CD4-positive, CD25-positive, alpha-beta regulatory T cell (primary cell): ENCODE results near the gene GPR176. TPM values are rescaled to one million over a fixed set of nuclear protein-coding genes. Genes with fewer than 3 reads are reported as not detected.

Source experiments
- ATAC-seq, 2 donors: fragments of 150-1000 bp; cut with Tn5 transposase; one replicate each; pipeline ENCODE4 v1.10.0; 2021; ENCODE audit warnings: low read depth in 2 of 2, moderate number of reproducible peaks in 2 of 2, moderate library complexity in 1 of 2
- DNase-seq, 3 donors: peaks; one replicate each; pipeline versions ENCODE4 v3.0.0 to v3.0.0-alpha.2; 2012 to 2022; ENCODE audit warnings: mixed read lengths in 1 of 3
- H3K27ac ChIP-seq: one replicate; pipeline ENCODE4 v1.7.0; 2013; ENCODE audit warnings: mild to moderate bottlenecking, low read length; ENCODE audit not compliant: insufficient read depth, poor library complexity, severe bottlenecking
- H3K27me3 ChIP-seq: one replicate; pipeline ENCODE4 v1.7.0; 2013; ENCODE audit warnings: low read length; ENCODE audit not compliant: control insufficient read depth, insufficient read depth
- H3K36me3 ChIP-seq: one replicate; pipeline ENCODE4 v1.7.0; 2013; ENCODE audit warnings: mild to moderate bottlenecking, low read length, moderate library complexity; ENCODE audit not compliant: control insufficient read depth, insufficient read depth
- H3K4me1 ChIP-seq: 2 replicates; pipeline ENCODE4 v1.7.0; 2013; ENCODE audit warnings: mild to moderate bottlenecking, low read length; ENCODE audit not compliant: insufficient read depth, control insufficient read depth, poor library complexity, severe bottlenecking
- H3K4me3 ChIP-seq: one replicate; pipeline ENCODE4 v1.7.0; 2013; ENCODE audit warnings: low read depth, mild to moderate bottlenecking, low read length, moderate library complexity
- H3K9me3 ChIP-seq, 2 experiments: 1 replicate in 1 of 2; 2 replicates in 1 of 2; pipeline ENCODE4 v1.7.0; 2013; ENCODE audit warnings: low read length in 2 of 2, mild to moderate bottlenecking in 1 of 2, moderate library complexity in 1 of 2; ENCODE audit not compliant: control insufficient read depth in 2 of 2
- H3K27ac Mint-ChIP-seq, 3 donors: one replicate each; pipeline ENCODE4 v1.8.0; 2020 to 2022; ENCODE audit warnings: mild to moderate bottlenecking in 3 of 3, mixed read lengths in 3 of 3, moderate library complexity in 2 of 3
- H3K27me3 Mint-ChIP-seq: one replicate; pipeline ENCODE4 v1.8.0; 2022; ENCODE audit warnings: mild to moderate bottlenecking, mixed read lengths
- H3K36me3 Mint-ChIP-seq: one replicate; pipeline ENCODE4 v1.8.0; 2020; ENCODE audit warnings: mixed read lengths
- H3K4me1 Mint-ChIP-seq, 4 donors: one replicate each; pipeline ENCODE4 v1.8.0; 2020 to 2022; ENCODE audit warnings: mixed read lengths in 4 of 4, mild to moderate bottlenecking in 1 of 4
- H3K4me3 Mint-ChIP-seq, 4 donors: one replicate each; pipeline ENCODE4 v1.8.0; 2020 to 2022; ENCODE audit warnings: mild to moderate bottlenecking in 4 of 4, mixed read lengths in 4 of 4, moderate library complexity in 3 of 4
- H3K9me3 Mint-ChIP-seq, 7 donors: one replicate each; pipeline ENCODE4 v1.8.0; 2020 to 2022; ENCODE audit warnings: mixed read lengths in 7 of 7, mild to moderate bottlenecking in 3 of 7, moderate library complexity in 2 of 7
- polyA plus RNA-seq, 4 donors: library from polyadenylated mRNA; unstranded; fragments of 300-500 nt; fragmentation: Illumina TruSeq; gene quantifications; one replicate each; pipeline ENCODE4 v1.2.3, GENCODE V29; 2021
- total RNA-seq: library from RNA; stranded (reverse); gene quantifications from one replicate; pipeline ENCODE4 v1.2.3, GENCODE V29; 2022

GPR176 gene
- total and polyA plus RNA-seq, 5 donors from 2014 or later, result not detected

DNA sequence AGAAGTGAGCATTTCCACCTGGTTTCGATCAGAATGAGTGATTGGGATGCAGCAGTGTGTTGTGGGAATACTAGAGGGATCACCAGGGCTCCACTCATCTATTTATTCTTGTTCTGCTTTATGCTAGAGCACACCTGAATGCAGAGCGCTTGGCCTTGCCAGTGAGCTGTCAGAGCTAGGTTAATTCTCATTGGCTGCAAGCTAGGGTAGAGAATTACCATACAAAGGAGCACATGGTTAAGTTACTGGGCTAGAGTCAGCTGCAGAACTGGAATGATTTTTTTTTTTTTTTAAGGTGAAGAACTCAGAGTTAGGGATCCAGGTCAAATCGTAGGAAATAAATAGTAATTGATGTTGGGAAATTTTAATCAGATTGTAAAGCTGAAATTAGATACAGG, 22.7 kb upstream of the GPR176 start:
- H3K4me3 ChIP-seq, result no peak overlapping the region
- DNase-seq, result no peak
- H3K36me3 ChIP-seq, result peaks cover 34% of the 10 kb centered on the region
- H3K4me3 Mint-ChIP-seq, result no peak overlapping the region
- peaks cover 40% of the 10 kb centered on the region for H3K36me3 Mint-ChIP-seq
- no peaks in the 10 kb centered on the region for H3K27me3 Mint-ChIP-seq
- no peak overlapping the region for H3K27ac Mint-ChIP-seq
- no peak for ATAC-seq
- no peaks in the 10 kb centered on the region for H3K4me1 ChIP-seq
- H3K27me3 ChIP-seq, result no peaks in the 10 kb centered on the region
- H3K4me1 Mint-ChIP-seq, result peaks cover 0 to 12% (median 4%) of the 10 kb centered on the region in 4 donors
- H3K27ac ChIP-seq, result no peak overlapping the region
- no peaks in the 10 kb centered on the region for H3K9me3 Mint-ChIP-seq
- H3K9me3 ChIP-seq, result no peaks in the 10 kb centered on the region

DNA sequence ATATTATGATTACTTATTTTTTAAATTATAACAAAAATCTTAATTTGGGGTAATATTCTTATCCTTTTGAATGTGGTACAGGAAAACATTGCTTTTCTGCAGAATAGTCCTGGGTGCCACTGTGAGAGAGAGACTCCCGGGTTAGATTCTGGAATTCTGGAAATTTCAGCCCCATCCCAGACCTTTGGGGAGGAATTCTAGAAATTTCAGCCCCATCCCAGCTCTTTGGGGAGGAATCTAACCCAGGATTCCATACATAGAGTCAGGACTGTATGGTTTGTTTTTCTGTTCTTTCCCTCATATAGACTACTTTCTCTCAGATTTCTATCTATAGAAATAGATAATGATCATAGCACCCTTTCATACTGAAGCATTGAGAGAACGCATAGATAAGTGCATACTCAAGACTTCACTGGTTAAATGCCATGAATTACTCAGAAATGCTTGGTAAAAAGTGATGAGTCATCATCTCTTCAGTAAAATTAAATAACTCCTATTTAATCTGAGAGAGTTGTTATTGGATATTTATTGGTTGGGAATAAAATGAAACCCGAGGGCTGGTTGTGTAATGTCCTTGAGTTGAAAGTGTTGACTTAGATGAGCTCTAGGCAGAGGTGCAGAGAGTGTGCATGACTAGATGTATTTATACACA, 22.2 kb upstream of the GPR176 start:
- Mint-ChIP-seq H3K36me3 (peaks cover 36% of the 10 kb centered on the region), H3K9me3 (no peaks in the 10 kb centered on the region), H3K4me1 (peaks cover 0 to 9% (median 4%) of the 10 kb centered on the region in 4 donors), H3K4me3 (no peak overlapping the region), H3K27me3 (no peaks in the 10 kb centered on the region), H3K27ac (no peak overlapping the region)
- no peak overlapping the region for H3K4me3 ChIP-seq
- no peak overlapping the region for H3K27ac ChIP-seq
- H3K4me1 ChIP-seq, result no peaks in the 10 kb centered on the region
- no peaks in the 10 kb centered on the region for H3K27me3 ChIP-seq
- H3K36me3 ChIP-seq, result peaks cover 30% of the 10 kb centered on the region
- no peak for ATAC-seq
- no peak for DNase-seq
- no peaks in the 10 kb centered on the region for H3K9me3 ChIP-seq

DNA sequence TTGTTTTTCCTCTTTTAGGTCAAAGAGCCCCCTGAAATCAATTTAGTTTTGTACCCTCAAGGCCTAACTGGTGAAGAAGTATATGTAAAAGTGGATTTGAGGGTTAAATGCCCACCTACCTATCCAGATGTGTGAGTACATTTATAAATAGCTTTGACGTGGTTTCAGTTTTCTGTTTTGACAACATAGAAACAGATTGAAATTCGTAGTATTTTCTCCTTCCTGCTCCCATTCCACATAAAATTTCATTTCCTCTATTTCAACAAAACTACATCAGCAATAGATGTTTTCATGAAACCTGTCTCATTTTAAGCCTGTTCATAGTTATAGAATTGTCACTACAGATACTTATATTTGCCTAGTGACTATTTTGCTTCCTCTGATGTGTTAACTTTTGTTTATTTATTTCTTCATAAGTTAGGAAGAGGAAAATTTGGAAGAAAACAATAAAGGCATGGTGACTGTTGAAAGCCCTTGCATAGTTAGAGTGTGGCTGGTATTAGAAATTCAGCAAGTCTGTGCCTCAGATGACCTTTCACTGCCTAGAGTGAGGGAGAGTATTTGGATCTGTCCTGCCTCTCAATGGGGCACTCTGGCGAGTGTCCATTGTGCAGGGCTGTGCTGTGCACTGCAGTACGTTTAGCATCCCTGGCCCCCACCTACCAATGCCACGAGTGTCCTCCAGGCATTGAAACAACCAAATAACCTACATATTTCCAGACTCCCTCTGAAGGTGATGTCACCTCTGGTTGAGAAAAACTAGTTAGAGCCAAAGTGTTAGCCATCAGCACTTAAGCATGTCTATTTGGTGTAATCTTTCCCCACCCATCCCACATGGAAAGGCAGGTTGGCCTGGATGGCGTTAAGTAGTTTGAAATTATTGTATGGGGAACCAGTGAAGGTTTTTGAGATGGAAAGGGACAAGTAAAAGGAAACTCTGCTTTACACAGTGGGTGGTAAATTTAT, 19.7 kb upstream of the GPR176 start:
- no peak overlapping the region for H3K27ac Mint-ChIP-seq
- peaks cover 6 to 28% (median 10%) of the 10 kb centered on the region in 4 donors for H3K4me1 Mint-ChIP-seq
- H3K27ac ChIP-seq, result no peak overlapping the region
- no peaks in the 10 kb centered on the region for H3K9me3 ChIP-seq
- H3K9me3 Mint-ChIP-seq, result no peaks in the 10 kb centered on the region
- ATAC-seq (no peak), DNase-seq (no peak)
- H3K36me3 ChIP-seq, result peaks cover 14% of the 10 kb centered on the region
- peaks cover 7% of the 10 kb centered on the region for H3K4me1 ChIP-seq
- H3K27me3 ChIP-seq, result no peaks in the 10 kb centered on the region
- H3K36me3 Mint-ChIP-seq, result peaks cover 22% of the 10 kb centered on the region
- H3K4me3 ChIP-seq, result no peak overlapping the region
- H3K4me3 Mint-ChIP-seq, result peak overlapping the region in 1 of 4 donors; percentile 4
- no peaks in the 10 kb centered on the region for H3K27me3 Mint-ChIP-seq

DNA sequence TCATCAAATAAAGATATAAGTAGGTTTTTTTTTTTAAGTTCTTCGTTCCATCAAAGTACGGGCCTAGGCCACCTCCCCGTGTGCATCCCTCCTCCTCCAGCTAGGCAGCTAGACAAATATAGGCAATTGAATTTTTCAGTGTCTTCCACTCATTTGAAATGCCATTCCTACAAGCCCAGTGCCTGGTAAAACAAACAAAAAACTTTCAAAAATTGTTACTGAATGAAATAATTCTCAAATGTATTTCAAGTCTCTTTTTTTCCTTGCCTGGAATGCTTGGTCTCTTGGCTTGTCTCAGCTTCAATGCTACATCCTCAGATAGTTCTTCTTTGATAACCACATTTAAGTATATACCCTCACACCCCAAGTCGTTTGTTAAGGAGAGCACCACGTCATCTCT, 17.6 kb upstream of the GPR176 start:
- no peak overlapping the region for H3K4me3 ChIP-seq
- peaks cover 10% of the 10 kb centered on the region for H3K36me3 Mint-ChIP-seq
- peaks cover 6% of the 10 kb centered on the region for H3K36me3 ChIP-seq
- ATAC-seq, result no peak
- H3K9me3 ChIP-seq, result no peaks in the 10 kb centered on the region
- no peaks in the 10 kb centered on the region for H3K27me3 Mint-ChIP-seq
- H3K9me3 Mint-ChIP-seq, result no peaks in the 10 kb centered on the region
- no peaks in the 10 kb centered on the region for H3K27me3 ChIP-seq
- H3K4me1 Mint-ChIP-seq, result peaks cover 6 to 42% (median 19%) of the 10 kb centered on the region in 4 donors
- no peak for DNase-seq
- peaks cover 15% of the 10 kb centered on the region for H3K4me1 ChIP-seq
- H3K27ac ChIP-seq, result no peak overlapping the region
- H3K4me3 Mint-ChIP-seq, result peak overlapping the region in 1 of 4 donors; percentile 29
- peak overlapping the region in 1 of 3 donors; percentile 32 for H3K27ac Mint-ChIP-seq

DNA sequence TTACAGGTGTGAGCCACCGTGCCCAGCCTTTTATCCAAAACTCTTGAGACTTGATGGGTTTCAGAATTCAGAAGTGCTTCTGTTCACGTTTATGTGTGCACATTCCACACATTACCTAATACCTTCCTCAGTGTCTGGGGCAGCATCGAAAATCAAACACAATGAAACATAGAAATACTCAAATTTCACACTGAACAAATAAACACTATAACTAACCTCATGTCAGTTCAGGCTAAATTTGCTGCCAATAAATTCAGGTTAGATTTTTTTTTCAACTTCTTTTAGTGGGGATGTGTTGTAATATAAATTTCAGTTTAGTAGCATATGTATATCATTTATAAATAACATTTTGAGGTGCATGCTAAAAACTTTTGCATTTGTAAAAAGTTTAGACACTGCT, 16.6 kb upstream of the GPR176 start:
- DNase-seq (no peak), ATAC-seq (no peak)
- no peak overlapping the region for H3K27ac ChIP-seq
- peaks cover 7% of the 10 kb centered on the region for H3K36me3 Mint-ChIP-seq
- no peaks in the 10 kb centered on the region for H3K27me3 Mint-ChIP-seq
- H3K4me1 ChIP-seq, result peaks cover 15% of the 10 kb centered on the region
- H3K4me3 ChIP-seq, result no peak overlapping the region
- no peaks in the 10 kb centered on the region for H3K9me3 ChIP-seq
- no peak overlapping the region for H3K27ac Mint-ChIP-seq
- H3K9me3 Mint-ChIP-seq, result no peaks in the 10 kb centered on the region
- H3K36me3 ChIP-seq, result peaks cover 6% of the 10 kb centered on the region
- H3K4me3 Mint-ChIP-seq, result peak overlapping the region in 1 of 4 donors; percentile 17
- no peaks in the 10 kb centered on the region for H3K27me3 ChIP-seq
- peaks cover 6 to 45% (median 20%) of the 10 kb centered on the region in 4 donors for H3K4me1 Mint-ChIP-seq

DNA sequence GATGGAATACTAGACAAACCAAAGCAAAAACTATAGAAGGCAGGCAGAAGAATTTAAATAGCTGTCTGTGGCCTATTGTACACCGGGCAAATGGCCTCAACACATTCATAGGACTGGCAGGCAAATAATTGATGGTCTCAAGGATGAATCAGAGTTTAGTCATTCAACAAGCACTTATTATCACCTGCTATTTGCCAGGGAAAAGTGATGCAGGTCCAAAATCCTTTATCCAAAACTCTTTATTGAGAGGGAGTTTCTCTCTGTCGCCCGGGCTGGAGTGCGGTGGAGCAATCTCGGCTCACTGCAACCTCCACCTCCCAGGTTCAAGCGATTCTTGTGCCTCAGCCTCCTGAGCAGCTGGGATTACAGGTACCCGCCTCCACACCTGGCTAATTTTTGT, 16.1 kb upstream of the GPR176 start:
- Histone ChIP-seq H3K27ac (no peak overlapping the region), H3K4me1 (peaks cover 15% of the 10 kb centered on the region), H3K9me3 (no peaks in the 10 kb centered on the region), H3K36me3 (peaks cover 6% of the 10 kb centered on the region), H3K27me3 (no peaks in the 10 kb centered on the region), H3K4me3 (no peak overlapping the region)
- H3K4me3 Mint-ChIP-seq, result peak overlapping the region in 3 of 4 donors; percentile 26 to 92 (median 88)
- no peak overlapping the region for H3K27ac Mint-ChIP-seq
- peaks cover 6 to 45% (median 20%) of the 10 kb centered on the region in 4 donors for H3K4me1 Mint-ChIP-seq
- no peak for ATAC-seq
- no peak for DNase-seq
- H3K9me3 Mint-ChIP-seq, result no peaks in the 10 kb centered on the region
- H3K36me3 Mint-ChIP-seq, result peaks cover 7% of the 10 kb centered on the region
- no peaks in the 10 kb centered on the region for H3K27me3 Mint-ChIP-seq

DNA sequence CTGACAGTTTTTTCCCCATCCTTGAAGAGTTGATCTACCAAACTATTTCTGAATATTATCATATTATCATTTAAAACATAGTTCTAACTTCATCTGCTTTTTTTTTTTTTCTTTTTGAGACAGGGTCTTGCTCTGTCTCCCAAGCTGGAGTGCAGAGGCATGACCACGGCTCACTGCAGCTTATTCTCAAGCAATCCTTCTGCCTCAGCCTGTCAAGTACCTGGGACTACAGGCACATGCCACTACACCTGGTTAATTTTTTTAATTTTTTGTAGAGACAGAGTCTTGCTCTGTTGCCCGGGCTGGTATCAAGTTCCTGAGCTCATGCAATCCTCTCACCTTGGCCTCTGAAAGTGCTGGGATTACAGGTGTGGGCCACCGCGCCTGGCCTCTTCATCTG, 15.2 kb upstream of the GPR176 start:
- H3K36me3 Mint-ChIP-seq, result peaks cover 7% of the 10 kb centered on the region
- H3K4me1 Mint-ChIP-seq, result peaks cover 6 to 45% (median 20%) of the 10 kb centered on the region in 4 donors

More for the DNA sequence above, 15.2 kb upstream of the GPR176 start:
- Mint-ChIP-seq H3K4me3 (peak overlapping the region; percentile 88 to 94 (median 92)), H3K27me3 (peaks cover 6% of the 10 kb centered on the region), H3K9me3 (no peaks in the 10 kb centered on the region), H3K27ac (peak overlapping the region in 1 of 3 donors; percentile 39)
- DNase-seq (no peak), ATAC-seq (no peak)
- Histone ChIP-seq H3K36me3 (peaks cover 5% of the 10 kb centered on the region), H3K27me3 (peaks cover 1% of the 10 kb centered on the region), H3K4me3 (peak overlapping the region; percentile 86), H3K9me3 (no peaks in the 10 kb centered on the region), H3K4me1 (peaks cover 15% of the 10 kb centered on the region), H3K27ac (no peak overlapping the region)
